ENCODE results near the gene CA11.
"Not testable (repeated sequence)": the region's sequence is repeated elsewhere in the genome, so short reads cannot be mapped to it uniquely, and the experiment has no call there.

Gene CA11

GRCh38 chr19:48646001-48646721, at the start of gene CA11:
Gene CA11 (minus strand): TSS chr19:48646187. CDS start chr19:48645632, 555 bp downstream.
- Histone ChIP-seq H3K4me3 (ENCODE audit: low read length) (peak within 1 kb of the TSS; percentile 76), H3K4me1 (ENCODE audit: control insufficient read depth, low read depth, low read length) (peaks cover 6% of the 10 kb centered on the region), H3K27me3 (ENCODE audit: control insufficient read depth, insufficient read depth, low read length) (no peaks in the 10 kb centered on the region), H3K9me3 (ENCODE audit: control insufficient read depth, low read depth, low read length) (no peaks in the 10 kb centered on the region), H3K27ac (ENCODE audit: low read length) (peak within 1 kb of the TSS; percentile 80), H3K36me3 (ENCODE audit: control insufficient read depth, low read depth, low read length) (peaks cover 3% of the 10 kb centered on the region), H3K9ac (ENCODE audit: low read length) (peak within 1 kb of the TSS; percentile 65)

GRCh38 chr19:48693629-48694028, 47.6 kb upstream of the CA11 start:
- H3K9ac ChIP-seq (ENCODE audit: low read length); H3K27me3 ChIP-seq (ENCODE audit: control insufficient read depth, insufficient read depth, low read length); H3K4me1 ChIP-seq (ENCODE audit: control insufficient read depth, low read depth, low read length); H3K4me3 ChIP-seq (ENCODE audit: low read length); H3K9me3 ChIP-seq (ENCODE audit: control insufficient read depth, low read depth, low read length); H3K36me3 ChIP-seq (ENCODE audit: control insufficient read depth, low read depth, low read length); H3K27ac ChIP-seq (ENCODE audit: low read length): not testable (repeated sequence)

- Histone ChIP-seq H3K4me3 (ENCODE audit: low read length) (no peak overlapping the region), H3K27ac (ENCODE audit: low read length) (no peak overlapping the region), H3K36me3 (ENCODE audit: control insufficient read depth, low read depth, low read length) (no peaks in the 10 kb centered on the region), H3K9me3 (ENCODE audit: control insufficient read depth, low read depth, low read length) (no peaks in the 10 kb centered on the region), H3K9ac (ENCODE audit: low read length) (no peak overlapping the region), H3K27me3 (ENCODE audit: control insufficient read depth, insufficient read depth, low read length) (no peaks in the 10 kb centered on the region), H3K4me1 (ENCODE audit: control insufficient read depth, low read depth, low read length) (no peaks in the 10 kb centered on the region)
Observed at GRCh38 chr19:48689449-48689848, 43.5 kb upstream of the CA11 start.

GRCh38 chr19:48687776-48688175, 41.8 kb upstream of the CA11 start:
- no peaks in the 10 kb centered on the region for H3K9me3 ChIP-seq (ENCODE audit: control insufficient read depth, low read depth, low read length)
- no peak overlapping the region for H3K4me3 ChIP-seq (ENCODE audit: low read length)
- no peak overlapping the region for H3K9ac ChIP-seq (ENCODE audit: low read length)
- no peaks in the 10 kb centered on the region for H3K27me3 ChIP-seq (ENCODE audit: control insufficient read depth, insufficient read depth, low read length)
- H3K27ac ChIP-seq (ENCODE audit: low read length): no peak overlapping the region
- H3K4me1 ChIP-seq (ENCODE audit: control insufficient read depth, low read depth, low read length): no peaks in the 10 kb centered on the region
- no peaks in the 10 kb centered on the region for H3K36me3 ChIP-seq (ENCODE audit: control insufficient read depth, low read depth, low read length)

GRCh38 chr19:48686637-48687036, 40.6 kb upstream of the CA11 start:
- H3K27me3 ChIP-seq (ENCODE audit: control insufficient read depth, insufficient read depth, low read length); H3K4me1 ChIP-seq (ENCODE audit: control insufficient read depth, low read depth, low read length); H3K4me3 ChIP-seq (ENCODE audit: low read length); H3K27ac ChIP-seq (ENCODE audit: low read length); H3K36me3 ChIP-seq (ENCODE audit: control insufficient read depth, low read depth, low read length); H3K9ac ChIP-seq (ENCODE audit: low read length); H3K9me3 ChIP-seq (ENCODE audit: control insufficient read depth, low read depth, low read length): not testable (repeated sequence)

GRCh38 chr19:48686088-48686487, 40.1 kb upstream of the CA11 start:
- H3K4me1 ChIP-seq (ENCODE audit: control insufficient read depth, low read depth, low read length): no peaks in the 10 kb centered on the region
- H3K36me3 ChIP-seq (ENCODE audit: control insufficient read depth, low read depth, low read length): no peaks in the 10 kb centered on the region
- no peak overlapping the region for H3K9ac ChIP-seq (ENCODE audit: low read length)
- no peak overlapping the region for H3K27ac ChIP-seq (ENCODE audit: low read length)
- no peaks in the 10 kb centered on the region for H3K9me3 ChIP-seq (ENCODE audit: control insufficient read depth, low read depth, low read length)
- no peaks in the 10 kb centered on the region for H3K27me3 ChIP-seq (ENCODE audit: control insufficient read depth, insufficient read depth, low read length)
- H3K4me3 ChIP-seq (ENCODE audit: low read length): no peak overlapping the region

- no peak overlapping the region for H3K9ac ChIP-seq (ENCODE audit: low read length)
- H3K9me3 ChIP-seq (ENCODE audit: control insufficient read depth, low read depth, low read length): no peaks in the 10 kb centered on the region
- H3K36me3 ChIP-seq (ENCODE audit: control insufficient read depth, low read depth, low read length): no peaks in the 10 kb centered on the region
- no peaks in the 10 kb centered on the region for H3K27me3 ChIP-seq (ENCODE audit: control insufficient read depth, insufficient read depth, low read length)
- no peaks in the 10 kb centered on the region for H3K4me1 ChIP-seq (ENCODE audit: control insufficient read depth, low read depth, low read length)
- H3K27ac ChIP-seq (ENCODE audit: low read length): no peak overlapping the region
- no peak overlapping the region for H3K4me3 ChIP-seq (ENCODE audit: low read length)
Observed at GRCh38 chr19:48685583-48685982, 39.6 kb upstream of the CA11 start.

- H3K27ac ChIP-seq (ENCODE audit: low read length): no peak overlapping the region
- H3K27me3 ChIP-seq (ENCODE audit: control insufficient read depth, insufficient read depth, low read length): no peaks in the 10 kb centered on the region
- H3K4me3 ChIP-seq (ENCODE audit: low read length): no peak overlapping the region
- H3K9ac ChIP-seq (ENCODE audit: low read length): no peak overlapping the region
- H3K36me3 ChIP-seq (ENCODE audit: control insufficient read depth, low read depth, low read length): no peaks in the 10 kb centered on the region
- H3K4me1 ChIP-seq (ENCODE audit: control insufficient read depth, low read depth, low read length): no peaks in the 10 kb centered on the region
- H3K9me3 ChIP-seq (ENCODE audit: control insufficient read depth, low read depth, low read length): no peaks in the 10 kb centered on the region
Observed at GRCh38 chr19:48683349-48683748, 37.4 kb upstream of the CA11 start.

GRCh38 chr19:48681127-48681470, 35.1 kb upstream of the CA11 start:
- no peak overlapping the region for H3K9ac ChIP-seq (ENCODE audit: low read length)
- H3K9me3 ChIP-seq (ENCODE audit: control insufficient read depth, low read depth, low read length): no peaks in the 10 kb centered on the region
- H3K4me1 ChIP-seq (ENCODE audit: control insufficient read depth, low read depth, low read length): no peaks in the 10 kb centered on the region
- H3K27ac ChIP-seq (ENCODE audit: low read length): no peak overlapping the region
- no peaks in the 10 kb centered on the region for H3K36me3 ChIP-seq (ENCODE audit: control insufficient read depth, low read depth, low read length)
- H3K4me3 ChIP-seq (ENCODE audit: low read length): no peak overlapping the region
- H3K27me3 ChIP-seq (ENCODE audit: control insufficient read depth, insufficient read depth, low read length): no peaks in the 10 kb centered on the region

GRCh38 chr19:48680436-48681126, 34.6 kb upstream of the CA11 start:
- Histone ChIP-seq H3K27ac (ENCODE audit: low read length) (no peak overlapping the region), H3K9ac (ENCODE audit: low read length) (no peak overlapping the region), H3K4me3 (ENCODE audit: low read length) (no peak overlapping the region), H3K4me1 (ENCODE audit: control insufficient read depth, low read depth, low read length) (no peaks in the 10 kb centered on the region), H3K9me3 (ENCODE audit: control insufficient read depth, low read depth, low read length) (no peaks in the 10 kb centered on the region), H3K27me3 (ENCODE audit: control insufficient read depth, insufficient read depth, low read length) (no peaks in the 10 kb centered on the region), H3K36me3 (ENCODE audit: control insufficient read depth, low read depth, low read length) (no peaks in the 10 kb centered on the region)

- not testable (repeated sequence) for H3K9ac ChIP-seq (ENCODE audit: low read length); H3K36me3 ChIP-seq (ENCODE audit: control insufficient read depth, low read depth, low read length); H3K27me3 ChIP-seq (ENCODE audit: control insufficient read depth, insufficient read depth, low read length); H3K9me3 ChIP-seq (ENCODE audit: control insufficient read depth, low read depth, low read length); H3K27ac ChIP-seq (ENCODE audit: low read length); H3K4me1 ChIP-seq (ENCODE audit: control insufficient read depth, low read depth, low read length); H3K4me3 ChIP-seq (ENCODE audit: low read length)
Observed at GRCh38 chr19:48680006-48680405, 34.0 kb upstream of the CA11 start.

- no peak overlapping the region for H3K27ac ChIP-seq (ENCODE audit: low read length)
- H3K9ac ChIP-seq (ENCODE audit: low read length): no peak overlapping the region
- H3K36me3 ChIP-seq (ENCODE audit: control insufficient read depth, low read depth, low read length): no peaks in the 10 kb centered on the region
- H3K27me3 ChIP-seq (ENCODE audit: control insufficient read depth, insufficient read depth, low read length): peaks cover 12% of the 10 kb centered on the region
- no peaks in the 10 kb centered on the region for H3K9me3 ChIP-seq (ENCODE audit: control insufficient read depth, low read depth, low read length)
- peaks cover 19% of the 10 kb centered on the region for H3K4me1 ChIP-seq (ENCODE audit: control insufficient read depth, low read depth, low read length)
- no peak overlapping the region for H3K4me3 ChIP-seq (ENCODE audit: low read length)
Observed at GRCh38 chr19:48678201-48678600, 32.2 kb upstream of the CA11 start.

All from iPS-18a (cell line).